Measurements from ENCODE around the gene FAM184A. TPM values are rescaled to one million over a fixed set of nuclear protein-coding genes. Genes with fewer than 3 reads are reported as not detected.

Gene FAM184A
- total RNA-seq, 6 donors from 2014 or later, result 8.4 to 75.4 (median 39.5) TPM

Small RNA genes within 50 kb of the gene (small RNA-seq; reads per million reads assigned to genes)
- gene MIR548B (0 to 0.49 (median 0.07) reads per million in 4 donors), gene RF00019 (0 reads per million in 4 donors)

Other genes with a start within 250 kb of the FAM184A start
- 10 to 100 TPM; 12.8 to 22.3 (median 19.1) TPM for gene ASF1A, start 184.5 kb downstream of the FAM184A start, total RNA-seq
- 10 to 100 TPM; 19.9 to 62.9 (median 21.5) TPM for gene MCM9, start 143.5 kb downstream of the FAM184A start, total RNA-seq